Left ventricle myocardium inferior (tissue), 1 donor: ENCODE data around the gene CENPN. TPM values are rescaled to one million over a fixed set of nuclear protein-coding genes. Genes with fewer than 3 reads are reported as not detected.

ENCODE experiments used
- DNase-seq: peaks from one replicate; pipeline ENCODE4 v3.0.0-alpha.2; 2020
- H3K27ac ChIP-seq: fragments of 200-600 bp; replicated peaks from 2 replicates; pipeline ENCODE4 v1.8.0; 2021
- H3K27me3 ChIP-seq: fragments of 200-600 bp; 2 replicates; pipeline ENCODE4 v1.8.0; 2021; ENCODE audit warnings: low read depth
- H3K36me3 ChIP-seq: fragments of 200-600 bp; 2 replicates; pipeline ENCODE4 v1.8.0; 2021
- H3K4me1 ChIP-seq: fragments of 200-600 bp; 2 replicates; pipeline ENCODE4 v1.8.0; 2021
- H3K4me3 ChIP-seq: fragments of 200-600 bp; 2 replicates; pipeline ENCODE4 v1.8.0; 2021; ENCODE audit warnings: mild to moderate bottlenecking, moderate library complexity
- H3K9me3 ChIP-seq: fragments of 200-600 bp; replicated peaks from 2 replicates; pipeline ENCODE4 v1.8.0; 2021
- intact Hi-C: fragments of 100-400 bp; cut with micrococcal nuclease; formaldehyde crosslinking; loops from one replicate; pipeline ENCODE4 v1.11.0; 2022
- total RNA-seq: library from RNA; stranded (reverse); fragmentation: NEBNext Ultra II Directional; extraction: Animal tissue kit (Norgen Biotek cat#: 25700); gene quantifications from one replicate; pipeline ENCODE4 v1.2.1, GENCODE V29; 2021
- TF ChIP-seq, protein P1 (sequence below): fragments of 200-600 bp; IDR thresholded peaks from 2 replicates; pipeline ENCODE4 v1.8.0; 2021; ENCODE audit warnings: antibody characterized with exemption, mild to moderate bottlenecking, borderline replicate concordance
- donor health status: DM: no; HTN: yes; CAD: no; lungs with severe emphysema.

CENPN gene
- total RNA-seq, 1 donor from 2014 or later = 7.9 TPM

DNA sequence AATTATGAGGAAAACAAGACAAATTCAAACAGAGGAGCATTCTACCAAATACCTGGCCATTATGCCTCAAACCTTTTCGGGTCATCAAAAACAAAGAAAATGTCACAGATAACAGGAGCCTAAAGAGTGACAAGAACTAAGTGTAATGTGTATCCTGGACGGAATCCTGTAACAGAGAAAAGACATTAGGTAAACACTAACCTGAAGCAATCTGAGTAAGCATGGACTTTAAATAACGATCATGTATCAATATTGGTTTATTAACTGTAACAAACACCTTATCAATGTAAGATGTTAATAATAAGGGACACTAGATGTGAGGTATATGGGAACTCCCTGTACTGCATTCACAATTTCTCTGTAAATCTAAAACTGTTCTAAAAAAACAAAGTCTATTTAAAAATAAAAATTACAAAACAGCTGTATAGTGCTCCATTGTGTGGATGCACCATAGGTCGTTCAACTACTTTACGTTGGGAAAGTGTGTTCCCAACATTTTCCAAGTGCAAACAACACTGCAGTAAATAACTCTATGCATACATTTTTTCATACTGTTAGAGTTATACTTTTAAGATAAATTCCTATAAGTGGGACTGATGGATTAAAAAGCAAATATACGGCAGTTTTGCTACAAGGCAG lies 15.1 kb upstream of the CENPN start:
- H3K27me3 ChIP-seq = no peaks in the 10 kb centered on the region
- H3K9me3 ChIP-seq = no peaks in the 10 kb centered on the region
- H3K4me1 ChIP-seq = peaks cover 27% of the 10 kb centered on the region
- no peak overlapping the region for H3K4me3 ChIP-seq
- TF ChIP-seq, protein P1, sequence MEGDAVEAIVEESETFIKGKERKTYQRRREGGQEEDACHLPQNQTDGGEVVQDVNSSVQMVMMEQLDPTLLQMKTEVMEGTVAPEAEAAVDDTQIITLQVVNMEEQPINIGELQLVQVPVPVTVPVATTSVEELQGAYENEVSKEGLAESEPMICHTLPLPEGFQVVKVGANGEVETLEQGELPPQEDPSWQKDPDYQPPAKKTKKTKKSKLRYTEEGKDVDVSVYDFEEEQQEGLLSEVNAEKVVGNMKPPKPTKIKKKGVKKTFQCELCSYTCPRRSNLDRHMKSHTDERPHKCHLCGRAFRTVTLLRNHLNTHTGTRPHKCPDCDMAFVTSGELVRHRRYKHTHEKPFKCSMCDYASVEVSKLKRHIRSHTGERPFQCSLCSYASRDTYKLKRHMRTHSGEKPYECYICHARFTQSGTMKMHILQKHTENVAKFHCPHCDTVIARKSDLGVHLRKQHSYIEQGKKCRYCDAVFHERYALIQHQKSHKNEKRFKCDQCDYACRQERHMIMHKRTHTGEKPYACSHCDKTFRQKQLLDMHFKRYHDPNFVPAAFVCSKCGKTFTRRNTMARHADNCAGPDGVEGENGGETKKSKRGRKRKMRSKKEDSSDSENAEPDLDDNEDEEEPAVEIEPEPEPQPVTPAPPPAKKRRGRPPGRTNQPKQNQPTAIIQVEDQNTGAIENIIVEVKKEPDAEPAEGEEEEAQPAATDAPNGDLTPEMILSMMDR = no peak
- no peak overlapping the region for H3K27ac ChIP-seq
- no peak for DNase-seq
- H3K36me3 ChIP-seq = no peaks in the 10 kb centered on the region
- intact Hi-C loops = no loop called here

DNA sequence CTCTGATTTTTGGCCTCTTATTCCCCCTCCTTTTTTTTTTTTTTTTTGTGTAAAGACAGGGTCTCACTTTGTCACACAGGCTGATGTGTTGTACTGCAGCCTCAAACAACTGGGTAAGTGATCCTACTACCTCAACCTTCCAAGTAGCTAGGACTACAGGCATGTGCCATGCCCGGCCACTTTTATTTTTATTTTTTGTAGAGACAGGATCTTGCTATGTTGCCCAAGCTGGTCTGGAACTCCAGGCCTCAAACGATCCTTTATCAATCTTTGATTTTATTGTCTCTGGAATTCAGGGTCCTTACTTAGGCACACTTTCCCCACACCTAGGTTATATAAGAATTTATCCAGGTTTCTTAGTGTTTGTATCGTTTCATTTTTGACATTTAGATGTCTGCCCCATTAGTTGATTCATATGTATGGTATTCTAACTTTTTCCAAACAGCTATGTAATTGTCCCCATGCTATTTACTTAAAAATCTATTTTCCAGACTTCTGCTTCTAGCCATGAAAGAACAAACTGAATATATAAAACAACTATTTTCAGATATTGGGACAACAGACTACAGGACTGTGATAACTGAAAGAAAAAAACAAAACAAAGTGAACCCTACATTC lies 14.2 kb upstream of the CENPN start:
- no peak for DNase-seq
- Histone ChIP-seq H3K27ac (peak overlapping the region; percentile 49), H3K27me3 (no peaks in the 10 kb centered on the region), H3K4me1 (peaks cover 27% of the 10 kb centered on the region), H3K9me3 (no peaks in the 10 kb centered on the region), H3K4me3 (peak overlapping the region; percentile 18), H3K36me3 (no peaks in the 10 kb centered on the region)
- TF ChIP-seq, protein P1 = no peak
- intact Hi-C loops = no loop called here

DNA sequence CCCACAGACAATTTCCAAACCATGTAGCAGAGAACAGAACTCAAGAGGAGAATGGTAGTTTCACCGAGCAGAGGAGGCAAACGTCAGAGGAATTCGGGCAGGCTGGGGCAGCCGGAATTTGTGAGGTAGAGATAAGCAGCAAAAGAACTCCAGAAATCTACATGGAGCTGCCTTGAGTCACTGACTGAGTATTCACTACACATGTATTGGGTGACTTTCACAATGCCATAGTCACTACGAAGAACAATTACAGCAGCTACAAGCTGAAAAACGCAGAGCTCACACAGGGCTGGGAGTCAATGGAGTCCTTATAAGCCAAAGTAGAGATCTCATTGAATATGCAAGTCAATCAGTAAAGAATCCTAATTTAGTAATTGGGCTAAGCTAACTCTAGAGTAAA lies 13.7 kb upstream of the CENPN start:
- TF ChIP-seq, protein P1 = no peak
- Histone ChIP-seq H3K27me3 (no peaks in the 10 kb centered on the region), H3K27ac (peak overlapping the region; percentile 49), H3K4me1 (peaks cover 28% of the 10 kb centered on the region), H3K4me3 (peak overlapping the region; percentile 18), H3K36me3 (no peaks in the 10 kb centered on the region), H3K9me3 (no peaks in the 10 kb centered on the region)
- intact Hi-C loops = no loop called here
- no peak for DNase-seq

DNA sequence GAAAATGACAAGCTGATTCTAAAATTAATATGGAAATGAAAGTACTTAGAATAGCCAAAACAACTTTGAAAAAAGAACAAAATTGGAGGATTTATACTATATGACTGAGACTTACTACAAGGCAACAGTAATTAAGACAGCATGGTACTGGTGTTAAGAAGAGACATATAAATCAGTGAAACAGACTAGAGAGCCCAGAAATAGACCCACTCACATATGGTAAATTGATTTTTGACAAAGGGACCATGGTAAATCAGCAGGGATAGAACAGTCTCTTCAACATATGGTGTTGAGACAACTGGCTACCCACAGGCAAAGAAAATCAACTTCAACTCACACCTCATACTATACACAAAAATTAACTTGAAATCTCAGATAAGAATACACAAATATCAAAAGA lies 13.2 kb upstream of the CENPN start:
- Histone ChIP-seq H3K36me3 (no peaks in the 10 kb centered on the region), H3K4me1 (peaks cover 28% of the 10 kb centered on the region), H3K4me3 (peak overlapping the region; percentile 18), H3K27me3 (no peaks in the 10 kb centered on the region), H3K27ac (peak overlapping the region; percentile 49), H3K9me3 (no peaks in the 10 kb centered on the region)
- TF ChIP-seq, protein P1 = no peak
- DNase-seq = no peak
- intact Hi-C loops = no loop called here

DNA sequence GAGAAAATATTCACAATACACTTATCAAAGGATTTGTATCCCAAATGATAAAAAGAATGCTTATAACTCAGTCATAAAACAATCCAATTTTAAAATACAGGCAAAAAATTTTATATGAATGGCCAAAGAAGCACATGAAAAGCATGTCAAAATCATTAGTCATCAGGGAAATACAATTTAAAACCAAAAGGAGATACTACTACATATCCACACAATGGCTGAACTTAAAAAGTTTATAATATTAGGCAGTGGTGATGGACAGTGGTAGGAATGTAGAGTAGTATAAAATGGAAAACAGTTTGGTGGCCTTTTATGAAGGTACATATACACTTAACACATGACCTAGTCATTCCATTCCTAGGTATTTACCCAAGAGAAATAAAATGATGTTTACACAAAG lies 12.6 kb upstream of the CENPN start:
- no peak for DNase-seq
- Histone ChIP-seq H3K4me1 (peaks cover 28% of the 10 kb centered on the region), H3K36me3 (no peaks in the 10 kb centered on the region), H3K27me3 (no peaks in the 10 kb centered on the region), H3K27ac (no peak overlapping the region), H3K4me3 (no peak overlapping the region), H3K9me3 (no peaks in the 10 kb centered on the region)
- intact Hi-C loops = no loop called here
- TF ChIP-seq, protein P1 = no peak
